Liver (tissue), 9 donors: ENCODE results near the gene LDB2. TPM values are rescaled to one million over a fixed set of nuclear protein-coding genes. Genes with fewer than 3 reads are reported as not detected.

Experiments used
- DNase-seq: peaks from one replicate; pipeline ENCODE4 v3.0.0-alpha.2; 2017; ENCODE audit warnings: low spot score
- H3K27ac ChIP-seq, 2 donors: one replicate each; pipeline ENCODE4 v1.7.0; 2013; ENCODE audit warnings: inconsistent platforms in 2 of 2, low read length in 2 of 2, control low read depth in 1 of 2, low read depth in 1 of 2, mild to moderate bottlenecking in 1 of 2
- H3K27me3 ChIP-seq, 4 donors: one replicate each; pipeline versions ENCODE4 v1.6.1 to v1.7.0; 2013; ENCODE audit warnings: low read length in 3 of 4, inconsistent platforms in 1 of 4, mild to moderate bottlenecking in 1 of 4, moderate library complexity in 1 of 4; ENCODE audit not compliant: control insufficient read depth in 4 of 4, insufficient read depth in 4 of 4
- H3K36me3 ChIP-seq, 4 donors: one replicate each; pipeline versions ENCODE4 v1.6.1 to v1.7.0; 2013; ENCODE audit warnings: low read length in 3 of 4, mild to moderate bottlenecking in 3 of 4, low read depth in 1 of 4, moderate library complexity in 1 of 4; ENCODE audit not compliant: control insufficient read depth in 4 of 4, insufficient read depth in 3 of 4
- H3K4me1 ChIP-seq, 4 donors: one replicate each; pipeline versions ENCODE4 v1.6.1 to v1.7.0; 2013; ENCODE audit warnings: low read length in 3 of 4, mild to moderate bottlenecking in 3 of 4, moderate library complexity in 1 of 4; ENCODE audit not compliant: control insufficient read depth in 4 of 4, insufficient read depth in 4 of 4
- H3K4me3 ChIP-seq, 3 donors: one replicate each; pipeline versions ENCODE4 v1.6.1 to v1.7.0; 2013; ENCODE audit warnings: low read length in 3 of 3, control low read depth in 1 of 3, low read depth in 1 of 3, mild to moderate bottlenecking in 1 of 3
- H3K9ac ChIP-seq, 2 donors: one replicate each; pipeline ENCODE4 v1.7.0; 2013; ENCODE audit warnings: low read length in 2 of 2, mild to moderate bottlenecking in 2 of 2, moderate library complexity in 2 of 2, control low read depth in 1 of 2, low read depth in 1 of 2
- H3K9me3 ChIP-seq, 4 donors: one replicate each; pipeline versions ENCODE4 v1.6.1 to v1.7.0; 2013; ENCODE audit warnings: low read length in 3 of 4; ENCODE audit not compliant: control insufficient read depth in 4 of 4
- ATF3 ChIP-seq: IDR thresholded peaks from 2 replicates; pipeline ENCODE4 v1.6.1; 2016; ENCODE audit warnings: antibody characterized with exemption
- CTCF ChIP-seq: fragments of 150-350 bp; IDR thresholded peaks from 2 replicates; pipeline ENCODE4 v1.5.1; 2017; ENCODE audit warnings: improper control_type of control experiment, low read depth, low read length; ENCODE audit not compliant: missing input control
- EGR1 ChIP-seq, 2 donors: IDR thresholded peaks; 2 replicates each; pipeline ENCODE4 v1.6.1; 2016 to 2018; ENCODE audit warnings: antibody characterized with exemption in 2 of 2, low read depth in 2 of 2
- FOXA1 ChIP-seq: IDR thresholded peaks from 2 replicates; pipeline ENCODE4 v1.6.1; 2016; ENCODE audit warnings: antibody characterized with exemption
- FOXA2 ChIP-seq: IDR thresholded peaks from 2 replicates; pipeline ENCODE4 v1.6.1; 2016; ENCODE audit warnings: antibody characterized with exemption
- GABPA ChIP-seq, 2 donors: IDR thresholded peaks in 1 of 2; conservative IDR thresholded peaks in 1 of 2; 2 replicates each; pipeline ENCODE4 v1.6.1; 2016; ENCODE audit warnings: antibody characterized with exemption in 2 of 2, mild to moderate bottlenecking in 1 of 2, moderate library complexity in 1 of 2
- HNF4A ChIP-seq, 2 donors: conservative IDR thresholded peaks; 2 replicates each; pipeline ENCODE4 v1.6.1; 2016; ENCODE audit warnings: antibody characterized with exemption in 2 of 2, mild to moderate bottlenecking in 2 of 2
- HNF4G ChIP-seq: IDR thresholded peaks from 2 replicates; pipeline ENCODE4 v1.6.1; 2016; ENCODE audit warnings: antibody characterized with exemption
- MAX ChIP-seq: IDR thresholded peaks from 2 replicates; pipeline ENCODE4 v1.6.1; 2016; ENCODE audit warnings: antibody characterized with exemption
- NR2F2 ChIP-seq: IDR thresholded peaks from 2 replicates; pipeline ENCODE4 v1.6.1; 2016; ENCODE audit warnings: antibody characterized with exemption
- RAD21 ChIP-seq, 2 donors: IDR thresholded peaks; 2 replicates each; pipeline ENCODE4 v1.6.1; 2016; ENCODE audit warnings: antibody characterized with exemption in 2 of 2, mild to moderate bottlenecking in 2 of 2
- REST ChIP-seq: IDR thresholded peaks from 2 replicates; pipeline ENCODE4 v1.6.1; 2016; ENCODE audit warnings: antibody characterized with exemption, mild to moderate bottlenecking
- RXRA ChIP-seq, 2 donors: IDR thresholded peaks; 2 replicates each; pipeline ENCODE4 v1.6.1; 2017 to 2018; ENCODE audit warnings: antibody characterized with exemption in 2 of 2, mild to moderate bottlenecking in 1 of 2
- SP1 ChIP-seq: IDR thresholded peaks from 2 replicates; pipeline ENCODE4 v1.6.1; 2018; ENCODE audit warnings: antibody characterized with exemption, mild to moderate bottlenecking
- TAF1 ChIP-seq: conservative IDR thresholded peaks from 2 replicates; pipeline ENCODE4 v1.6.1; 2016; ENCODE audit warnings: antibody characterized with exemption, mild to moderate bottlenecking
- YY1 ChIP-seq: IDR thresholded peaks from 2 replicates; pipeline ENCODE4 v1.6.1; 2016; ENCODE audit warnings: antibody characterized with exemption, mild to moderate bottlenecking
- ZBTB33 ChIP-seq: IDR thresholded peaks from 2 replicates; pipeline ENCODE4 v1.6.1; 2016; ENCODE audit warnings: antibody characterized with exemption
- WGBS: extraction: QIAGEN DNeasy Blood & Tissue Kit; methylation state at CpG from one replicate; pipeline ENCODE4 v1.1.7; 2013; 5-methylcytosine and 5-hydroxymethylcytosine counted together
- polyA plus RNA-seq, 2 donors: library from polyadenylated mRNA; stranded (reverse) in 1 of 2; unstranded in 1 of 2; fragments of 200-250 nt in 1 of 2; fragments of >200 nt in 1 of 2; fragmentation: Nextera tagmentation in 1 of 2; extraction: Ambion mirVana in 1 of 2; gene quantifications; one replicate each; pipeline versions ENCODE4 v1.2.1 to v1.2.3, GENCODE V29; 2013 to 2015
- total RNA-seq, 2 donors: library from RNA; depleted of rRNA; stranded (reverse); fragments of >200 nt; gene quantifications; one replicate each; pipeline ENCODE4 v1.2.3, GENCODE V29; 2014
- donor health status: healthy.
- donor health status: healthy.
- donor health status: healthy.
- donor health status: healthy.
- donor health status: healthy.

LDB2 gene
- total and polyA plus RNA-seq, 4 donors: 7.4 to 31.9 (median 16.8) TPM

GRCh38 chr4:16572161-16572560 is 326.3 kb downstream of the LDB2 start:
- H3K36me3 ChIP-seq: no peaks in the 10 kb centered on the region
- DNase-seq: no peak
- TF ChIP-seq MAX (no peak), ZBTB33 (no peak), FOXA2 (no peak), CTCF (no peak), SP1 (no peak), REST (no peak), EGR1 (IDR thresholded peaks at IDR 0.05; ENCODE audit: low read depth in 2 of 2) (no peak), FOXA1 (no peak), TAF1 (no peak), NR2F2 (no peak), HNF4G (no peak), RAD21 (IDR thresholded peaks at IDR 0.05) (no peak), HNF4A (conservative IDR thresholded peaks at IDR 0.05) (no peak), YY1 (no peak), GABPA (IDR thresholded peaks at IDR 0.05 in 1 of 2, conservative IDR thresholded peaks at IDR 0.05 in 1 of 2) (no peak), ATF3 (no peak)
- no peaks in the 10 kb centered on the region for H3K27me3 ChIP-seq
- H3K4me3 ChIP-seq: no peak overlapping the region
- 87% methylated on average over 3 of the region's 3 CpGs for WGBS
- H3K9ac ChIP-seq: no peak overlapping the region
- H3K4me1 ChIP-seq: peaks cover 0 to 2% (median 0%) of the 10 kb centered on the region in 4 donors
- H3K27ac ChIP-seq: no peak overlapping the region
- H3K9me3 ChIP-seq: no peaks in the 10 kb centered on the region

- WGBS: 94% methylated on average over 2 of the region's 2 CpGs
- no peaks in the 10 kb centered on the region for H3K9me3 ChIP-seq
Observed at GRCh38 chr4:16569790-16570189, 328.7 kb downstream of the LDB2 start.

More at GRCh38 chr4:16569790-16570189, 328.7 kb downstream of the LDB2 start:
- DNase-seq: no peak
- Histone ChIP-seq H3K36me3 (no peaks in the 10 kb centered on the region), H3K27me3 (no peaks in the 10 kb centered on the region), H3K9ac (no peak overlapping the region), H3K27ac (no peak overlapping the region), H3K4me3 (no peak overlapping the region), H3K4me1 (no peaks in the 10 kb centered on the region)
- TF ChIP-seq MAX (no peak), FOXA1 (no peak), HNF4A (conservative IDR thresholded peaks at IDR 0.05) (no peak), ZBTB33 (no peak), RXRA (IDR thresholded peaks at IDR 0.05) (no peak), NR2F2 (no peak), REST (no peak), TAF1 (no peak)
